GM19397 (cell line): ENCODE results near the gene HELZ.
"Not testable (repeated sequence)": the region's sequence is repeated elsewhere in the genome, so short reads cannot be mapped to it uniquely, and the experiment has no call there.

Source experiments
- ATAC-seq: cut with Tn5 transposase; IDR thresholded peaks from one replicate; pipeline ENCODE4 v1.9.1; 2021; ENCODE audit warnings: mild to moderate bottlenecking, moderate library complexity; ENCODE audit not compliant: unreplicated experiment

The HELZ gene

DNA sequence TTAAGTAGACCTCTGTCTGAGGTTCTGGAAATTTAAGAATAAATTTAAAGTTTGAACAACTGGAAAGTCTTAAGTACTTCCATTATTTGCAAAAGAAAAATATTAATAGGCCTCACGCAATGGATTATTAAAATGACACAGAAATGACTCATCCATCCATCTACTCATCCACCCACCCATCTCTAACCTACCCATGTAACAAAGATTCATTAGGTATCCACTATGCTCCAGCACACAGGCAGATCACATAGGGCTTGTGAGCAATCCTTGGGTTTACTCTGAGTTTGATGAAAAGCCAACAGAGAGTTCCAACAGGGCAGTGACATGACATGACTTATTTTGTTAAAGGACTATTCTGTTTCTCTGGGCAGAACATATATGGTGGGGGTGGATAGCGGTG is 93.3 kb downstream of the HELZ start:
- ATAC-seq, result no peak

DNA sequence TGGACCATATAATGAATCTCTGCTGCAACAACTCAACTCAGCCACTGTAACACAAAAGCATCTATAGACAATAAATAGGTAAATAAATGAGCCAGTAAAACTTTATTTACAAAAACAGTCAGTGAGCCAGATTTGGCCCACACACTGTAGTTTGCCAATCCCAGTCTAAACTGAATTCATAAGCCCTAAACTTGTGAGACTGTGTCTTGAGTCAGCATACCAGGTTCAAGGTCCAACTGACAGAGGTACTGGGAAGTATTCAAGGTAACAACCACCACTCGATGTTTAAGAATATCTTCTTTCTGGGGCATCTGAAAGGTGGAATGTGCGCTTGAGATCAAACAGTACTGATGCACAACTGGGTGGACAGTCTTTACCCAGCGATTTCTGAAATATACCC is 94.2 kb downstream of the HELZ start:
- no peak for ATAC-seq

DNA sequence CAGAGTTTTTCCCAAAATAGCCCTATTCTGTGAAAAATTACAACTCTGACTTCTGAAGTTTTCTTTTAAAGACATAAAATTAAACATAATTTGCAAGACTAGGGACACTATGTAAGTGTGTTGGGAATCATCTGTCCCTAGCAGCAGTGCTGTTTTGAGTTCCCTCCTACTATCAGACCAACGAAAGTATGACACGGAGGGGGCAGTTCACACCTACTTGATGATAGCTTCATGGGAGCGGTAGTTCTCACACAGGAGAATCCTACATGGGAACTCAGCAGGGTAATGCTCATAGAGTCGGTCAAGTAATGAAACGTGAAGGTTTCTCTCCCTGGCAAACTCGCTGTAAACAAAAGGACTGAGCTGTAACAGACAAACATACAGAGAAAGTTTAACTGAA is 96.6 kb downstream of the HELZ start:
- no peak for ATAC-seq

DNA sequence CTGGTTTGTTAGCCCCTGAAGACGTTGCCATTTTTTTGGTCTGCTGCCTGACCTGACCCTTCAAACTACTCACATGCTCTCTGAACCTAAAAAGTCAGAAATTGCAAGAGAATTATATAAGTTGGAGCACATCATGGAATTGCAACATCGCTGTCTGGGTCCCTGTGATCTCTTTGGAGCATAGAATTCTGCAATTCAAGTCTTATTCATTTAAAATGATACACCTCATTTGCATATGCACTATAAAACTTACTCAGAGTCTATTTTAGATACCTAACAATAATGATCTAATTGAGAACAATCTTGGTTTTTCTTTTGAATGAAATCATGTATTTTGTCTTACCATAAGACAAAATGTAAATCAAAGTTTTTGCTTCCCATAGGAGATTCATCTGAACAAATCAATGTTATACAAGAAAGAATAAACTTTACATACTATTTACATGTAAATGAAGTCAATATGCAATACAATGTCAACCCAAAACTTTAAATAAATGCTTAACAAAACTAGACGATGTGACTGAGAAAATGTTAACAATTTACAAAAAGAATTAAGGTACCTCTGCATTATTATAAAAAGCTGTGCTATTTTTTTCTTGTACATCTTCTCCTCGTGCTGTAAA is 99.7 kb downstream of the HELZ start:
- ATAC-seq, result no peak

DNA sequence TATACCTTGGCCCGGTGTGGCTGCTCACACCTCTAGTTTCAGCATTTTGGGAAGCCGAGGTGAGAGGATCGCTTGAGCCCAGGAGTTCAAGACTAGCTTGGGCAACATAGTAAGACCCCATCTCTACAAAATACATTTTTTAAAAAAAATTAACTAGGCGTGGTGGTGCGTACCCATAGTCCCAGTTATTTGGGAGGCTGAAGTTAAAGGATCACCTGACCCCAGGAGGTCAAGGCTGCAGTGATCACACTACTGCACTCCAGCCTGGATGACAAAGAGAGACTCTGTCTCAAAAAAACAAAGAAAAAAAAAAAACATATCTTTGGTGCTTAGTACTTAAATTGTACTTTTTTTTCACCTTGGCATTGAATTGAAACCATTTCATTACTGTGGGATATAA is 101.7 kb downstream of the HELZ start:
- no peak for ATAC-seq

DNA sequence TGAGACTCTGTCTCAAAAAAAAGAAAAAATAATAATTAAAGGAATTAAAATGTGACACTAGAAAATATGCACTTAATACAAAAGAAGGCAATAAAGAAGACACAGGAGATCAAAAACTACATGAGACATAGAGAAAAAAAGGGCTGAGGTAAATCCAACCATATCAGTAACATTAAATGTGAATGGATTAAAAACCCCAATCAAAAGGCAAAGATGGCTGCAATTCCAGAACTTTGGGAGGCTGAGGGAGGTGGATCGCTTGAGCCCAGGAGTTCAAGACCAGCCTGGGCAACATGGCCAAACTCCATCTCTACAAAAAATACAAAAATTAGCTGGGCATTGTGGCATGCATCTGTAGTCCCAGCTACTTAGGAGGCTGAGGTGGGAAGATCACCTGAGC is 103.0 kb downstream of the HELZ start:
- not testable (repeated sequence) for ATAC-seq

DNA sequence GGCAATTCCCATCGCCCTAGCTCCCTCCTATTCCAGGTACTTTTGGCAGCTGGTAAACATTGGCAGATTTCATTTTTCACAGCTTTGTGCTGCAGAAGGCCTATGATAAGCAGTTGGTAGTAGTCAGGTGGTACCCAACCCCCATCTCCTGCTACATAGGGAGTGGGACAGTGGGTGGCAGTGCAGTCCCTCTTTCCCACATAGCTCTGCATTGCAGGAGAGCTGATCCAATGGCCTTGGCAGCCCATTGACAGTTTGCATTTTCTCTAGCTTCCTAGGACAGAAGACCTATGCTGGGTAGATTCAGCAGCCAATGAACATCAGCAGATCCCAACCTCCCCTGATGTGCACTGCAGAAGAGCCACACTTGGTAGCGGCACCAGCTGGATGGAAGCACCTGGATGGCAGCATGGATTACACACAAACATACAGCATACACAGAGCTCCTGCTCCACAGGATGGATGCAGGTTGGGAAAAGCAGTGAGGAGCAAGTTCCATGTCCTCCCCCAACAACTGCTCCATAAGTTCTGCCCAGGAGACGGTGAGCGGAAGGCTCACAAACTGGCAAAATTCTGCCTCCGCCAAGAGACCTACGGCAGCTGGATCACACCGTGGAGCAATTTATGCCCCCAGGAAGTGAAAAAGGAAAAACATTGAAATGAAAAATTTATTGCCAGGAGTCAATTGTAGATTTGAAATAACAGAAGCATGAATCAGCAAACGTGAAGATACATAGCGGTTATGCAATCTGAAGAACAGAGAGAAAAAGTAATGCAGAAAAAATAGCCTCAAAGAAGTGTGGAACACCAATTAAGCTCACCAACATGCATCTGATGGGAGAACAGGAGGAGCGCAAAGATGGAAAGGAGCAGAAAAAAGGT is 105.0 kb downstream of the HELZ start:
- ATAC-seq, result no peak

DNA sequence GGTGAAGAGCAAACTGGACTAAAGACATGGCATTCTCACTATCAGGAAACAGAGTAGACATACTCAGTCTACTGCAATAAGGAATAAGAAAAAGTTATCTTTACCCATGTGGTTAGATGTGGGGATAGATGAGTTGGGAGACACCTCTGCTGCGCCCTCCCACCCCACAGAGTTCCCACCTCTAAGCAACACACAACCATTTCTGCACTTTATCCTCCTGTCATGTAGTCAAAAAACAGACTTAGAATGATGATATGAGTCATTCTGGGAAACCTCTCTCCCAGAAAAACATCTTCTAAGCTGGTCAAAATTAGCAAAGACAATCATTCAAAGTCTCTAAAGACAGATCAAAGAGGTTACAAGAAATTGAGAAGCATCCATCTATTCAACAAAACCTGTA is 105.7 kb downstream of the HELZ start:
- ATAC-seq, result no peak

DNA sequence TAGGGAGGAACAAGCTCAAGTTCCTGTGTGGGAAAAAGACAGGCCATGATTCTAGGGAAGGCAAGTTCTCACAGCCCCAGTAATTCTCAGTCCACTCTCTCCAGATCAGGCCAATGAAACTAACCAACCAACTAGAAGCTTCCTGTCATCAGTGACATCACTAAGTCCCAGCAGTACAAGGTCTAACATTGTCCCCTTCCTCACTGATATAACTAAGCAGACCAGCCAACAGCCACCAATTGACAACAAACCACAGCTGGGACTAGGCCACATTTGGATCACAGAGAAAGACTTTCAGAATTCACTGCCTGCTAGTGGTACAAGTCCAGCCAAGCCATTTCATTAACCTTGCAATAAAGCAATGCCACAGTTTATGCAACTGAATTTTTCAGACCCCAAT is 106.6 kb downstream of the HELZ start:
- ATAC-seq, result no peak

DNA sequence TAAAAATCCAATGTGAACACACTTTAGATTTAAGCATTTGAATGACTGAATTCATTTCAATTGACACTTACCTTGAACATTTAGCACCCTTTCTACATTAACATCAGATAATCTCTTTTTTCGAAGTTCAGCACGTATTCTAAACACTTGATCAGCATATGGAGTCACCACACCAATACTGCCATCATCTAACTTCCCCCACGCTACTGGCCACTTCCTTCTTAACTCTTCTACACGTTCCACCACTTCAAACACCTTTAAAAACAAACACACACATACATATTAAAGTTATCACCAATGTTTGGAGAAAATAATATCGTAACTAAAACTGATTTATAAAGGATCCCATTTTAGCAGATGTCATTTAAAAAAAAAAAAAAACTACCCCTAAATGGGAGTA is 107.1 kb downstream of the HELZ start:
- no peak for ATAC-seq

DNA sequence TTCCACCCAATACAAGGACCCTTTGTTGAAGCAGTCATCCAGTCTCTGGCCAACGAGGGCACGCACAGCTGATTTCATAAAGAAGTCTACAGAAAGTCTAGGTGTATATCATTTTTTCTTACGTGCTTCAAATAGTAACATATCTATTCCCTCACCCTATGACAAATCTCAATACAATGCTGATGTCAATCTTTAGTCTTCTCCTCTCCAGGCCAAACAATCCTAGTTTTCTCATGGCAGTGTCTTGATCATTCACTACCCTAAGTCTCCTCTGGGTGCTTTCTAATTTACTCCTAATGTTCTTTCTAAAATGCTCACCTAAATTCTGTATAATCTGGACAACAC is 108.0 kb downstream of the HELZ start:
- ATAC-seq, result no peak

DNA sequence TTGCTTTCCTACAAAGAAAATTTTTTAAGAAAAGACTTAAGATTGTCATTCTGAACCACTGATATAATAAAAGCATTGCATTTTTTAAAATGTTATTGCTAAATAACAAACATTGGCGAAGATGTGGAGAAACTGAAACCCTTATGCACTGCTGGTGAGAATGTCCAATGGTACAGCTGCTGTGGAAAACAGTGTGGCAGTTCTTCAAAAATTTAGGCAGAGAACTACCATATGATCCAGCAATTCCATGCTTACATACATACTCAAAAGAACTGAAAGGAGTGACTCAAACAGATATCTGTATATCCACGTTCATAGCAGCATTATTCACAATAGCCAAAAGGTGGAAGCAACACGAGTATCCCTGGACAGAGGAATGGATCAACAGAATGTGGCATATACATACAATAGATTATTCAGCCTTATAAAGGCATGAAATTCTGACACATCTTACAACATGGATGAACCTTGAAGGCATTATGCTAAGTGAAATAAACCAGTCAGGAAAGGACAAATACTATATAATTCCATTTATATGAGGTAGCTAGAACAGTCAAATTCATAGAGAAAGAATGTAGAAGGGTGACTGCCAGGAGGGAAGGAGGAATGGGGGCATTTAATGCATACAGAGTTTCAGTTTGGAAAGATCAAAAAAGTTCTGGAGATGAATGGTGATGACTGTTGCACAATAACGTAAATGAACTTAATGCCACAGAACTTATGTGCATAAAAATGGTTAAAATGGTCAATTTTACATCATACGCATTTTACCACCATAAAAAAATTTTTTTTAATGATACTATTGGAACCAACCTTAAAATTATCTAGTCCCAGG is 108.6 kb downstream of the HELZ start:
- ATAC-seq, result no peak

DNA sequence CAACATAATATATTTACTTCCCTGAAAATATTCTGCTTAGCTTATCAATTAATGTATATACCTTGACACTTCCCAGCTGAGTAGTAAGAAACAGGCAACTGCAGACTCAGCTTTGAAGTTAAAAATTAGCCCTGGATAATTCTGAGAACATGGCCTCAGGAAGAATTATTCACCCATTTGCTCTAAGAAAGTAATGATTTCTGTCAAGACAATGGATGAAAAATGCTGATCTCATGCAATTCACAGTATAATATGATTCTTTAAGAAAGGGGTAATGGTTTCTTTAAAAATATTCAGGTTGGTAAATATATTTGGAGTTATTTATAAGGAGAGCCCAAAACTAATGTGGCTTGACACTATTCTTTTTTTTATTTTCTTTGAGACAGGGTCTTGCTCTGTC is 111.8 kb downstream of the HELZ start:
- no peak for ATAC-seq

DNA sequence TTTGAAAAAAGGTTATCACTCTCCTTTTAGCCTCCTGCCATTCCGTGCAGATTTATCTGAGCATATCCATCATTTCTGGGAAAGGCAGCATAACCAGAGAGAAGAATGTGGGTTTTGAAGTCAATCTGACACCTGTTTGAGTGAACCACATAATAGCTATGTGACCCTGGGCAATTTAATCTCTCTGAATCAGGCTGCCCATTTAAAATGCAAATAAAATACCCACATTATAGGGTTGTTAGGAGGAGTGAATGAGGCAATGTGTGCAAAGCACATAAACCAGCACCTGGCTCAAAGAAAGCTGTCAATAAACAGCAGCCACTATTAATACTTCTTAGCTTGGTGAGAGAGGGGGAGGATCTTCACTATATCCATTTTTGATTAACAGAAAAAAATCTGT is 112.6 kb downstream of the HELZ start:
- ATAC-seq, result no peak

DNA sequence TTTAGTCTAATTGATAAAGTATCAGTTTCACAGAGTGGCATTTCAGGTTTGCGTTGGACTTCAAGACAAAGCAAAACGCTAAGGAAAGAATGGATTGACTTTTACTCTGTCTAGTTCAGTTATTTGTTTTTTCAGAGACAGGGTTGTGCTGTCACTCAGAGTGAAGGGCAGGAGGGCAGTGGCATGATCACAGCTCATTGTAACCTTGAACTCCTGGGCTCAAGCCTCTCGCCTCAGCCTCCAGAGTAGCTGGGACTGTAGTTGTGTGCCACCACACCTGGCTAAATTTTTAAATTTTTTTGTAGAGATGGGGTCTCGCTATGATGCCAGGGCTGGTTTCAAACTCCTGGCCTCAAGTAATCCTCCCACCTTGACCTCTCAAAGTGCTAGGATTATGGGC is 114.2 kb downstream of the HELZ start:
- ATAC-seq, result no peak

DNA sequence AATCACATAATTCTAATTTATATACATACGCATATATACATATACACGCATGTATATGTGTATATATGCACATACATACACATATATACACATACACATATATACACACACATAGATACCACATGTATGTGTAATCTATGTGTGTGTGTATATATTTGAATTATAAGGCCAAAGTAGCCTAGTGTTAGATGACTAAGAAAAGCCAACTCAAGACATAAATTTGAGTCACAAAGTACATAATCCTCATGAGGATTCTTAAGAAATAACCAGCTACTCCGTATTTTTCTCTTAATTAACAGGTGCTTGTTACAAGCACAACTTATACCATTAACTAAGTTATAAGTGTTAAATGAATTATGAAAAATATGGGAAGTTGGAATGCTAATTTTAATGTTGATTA is 115.7 kb downstream of the HELZ start:
- no peak for ATAC-seq

DNA sequence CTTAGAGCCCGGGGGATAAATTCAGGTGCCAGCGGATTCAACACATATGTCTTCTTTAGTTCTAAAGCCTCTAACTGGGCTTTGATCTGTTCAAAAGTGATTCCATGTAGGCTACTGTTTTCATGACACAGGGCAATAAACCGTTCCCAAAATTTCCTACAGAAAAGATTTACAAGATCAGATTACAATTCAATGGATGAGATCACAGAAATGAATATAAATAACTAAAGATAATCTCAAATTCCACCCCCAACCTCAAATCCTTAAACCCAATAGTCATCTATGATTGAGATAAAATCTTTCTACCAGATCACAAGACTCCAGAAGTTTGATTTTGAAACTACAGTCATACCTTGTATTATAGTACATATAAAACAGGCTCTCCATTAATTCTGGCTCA is 116.3 kb downstream of the HELZ start:
- no peak for ATAC-seq

DNA sequence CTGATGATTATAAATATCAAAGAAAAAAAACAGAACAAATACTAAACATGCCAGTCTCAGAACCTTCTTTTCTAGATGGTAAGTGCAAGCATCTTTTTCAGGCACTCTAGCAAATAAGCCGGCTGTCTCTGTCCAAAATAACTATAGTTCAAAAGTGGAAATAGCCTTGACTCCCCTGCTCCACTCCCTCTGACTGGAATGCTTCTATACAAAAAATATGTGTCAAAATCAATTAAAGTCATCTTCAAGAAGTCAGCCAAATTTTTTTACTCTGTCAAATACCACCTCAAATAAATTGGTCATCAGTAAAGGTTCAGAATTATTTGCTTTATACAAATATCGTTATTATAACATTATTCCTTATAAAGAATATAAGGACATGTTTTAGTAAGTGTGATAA is 117.1 kb downstream of the HELZ start:
- ATAC-seq, result no peak

DNA sequence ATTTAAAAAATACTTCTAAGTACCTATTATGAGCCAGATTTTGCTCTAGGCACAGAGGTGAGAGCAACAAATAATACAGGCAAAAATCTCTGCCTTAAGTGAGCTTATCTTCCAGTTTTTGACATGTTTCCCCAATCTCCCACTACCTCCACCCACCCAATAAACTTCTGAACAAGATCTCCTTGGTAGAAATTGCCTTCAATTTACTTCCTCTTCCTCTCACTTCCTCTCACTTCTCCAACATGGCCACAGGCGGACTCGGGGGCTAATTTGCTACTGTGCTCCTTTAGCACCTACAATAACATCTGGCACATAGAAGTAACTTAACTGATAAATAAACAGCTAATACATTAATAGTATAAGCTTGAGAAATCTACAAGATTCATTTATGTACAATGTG is 118.0 kb downstream of the HELZ start:
- no peak for ATAC-seq

DNA sequence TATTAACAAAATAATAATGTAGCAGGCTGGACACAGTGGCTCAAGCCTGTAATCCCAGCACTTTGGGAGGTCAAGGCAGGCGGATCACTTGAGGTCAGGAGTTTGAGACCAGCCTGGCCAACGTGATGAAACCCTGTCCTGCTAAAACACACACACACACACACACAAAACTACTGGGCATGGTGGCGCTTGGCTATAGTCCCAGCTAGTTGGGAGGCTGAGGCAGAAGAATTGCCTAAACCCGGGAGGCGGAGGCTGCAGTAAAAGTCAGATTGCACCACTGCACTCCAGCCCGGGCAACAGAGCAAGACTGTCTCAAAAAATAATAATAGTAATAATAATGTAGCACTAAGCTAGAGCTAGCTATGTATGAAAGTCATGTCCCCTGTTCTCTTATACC is 118.5 kb downstream of the HELZ start:
- ATAC-seq, result not testable (repeated sequence)

DNA sequence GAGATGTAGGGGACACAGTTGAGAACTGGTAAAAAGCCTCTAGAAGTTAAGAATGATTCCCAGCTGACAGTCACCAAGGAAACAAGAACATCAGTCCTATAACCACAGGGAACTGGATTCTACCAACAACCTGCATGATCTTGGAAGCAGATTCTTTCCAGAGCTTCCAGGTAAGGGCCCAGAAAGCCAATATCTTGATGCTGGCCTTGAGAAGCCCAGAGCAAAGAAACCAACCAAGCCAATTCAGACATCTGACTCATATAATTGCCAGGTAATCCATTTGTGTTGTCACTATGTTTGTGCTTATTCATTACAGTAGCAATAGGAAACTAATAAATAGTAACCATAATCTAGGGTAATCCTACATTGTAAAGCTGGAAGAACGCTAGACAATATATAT is 119.1 kb downstream of the HELZ start:
- ATAC-seq, result no peak

DNA sequence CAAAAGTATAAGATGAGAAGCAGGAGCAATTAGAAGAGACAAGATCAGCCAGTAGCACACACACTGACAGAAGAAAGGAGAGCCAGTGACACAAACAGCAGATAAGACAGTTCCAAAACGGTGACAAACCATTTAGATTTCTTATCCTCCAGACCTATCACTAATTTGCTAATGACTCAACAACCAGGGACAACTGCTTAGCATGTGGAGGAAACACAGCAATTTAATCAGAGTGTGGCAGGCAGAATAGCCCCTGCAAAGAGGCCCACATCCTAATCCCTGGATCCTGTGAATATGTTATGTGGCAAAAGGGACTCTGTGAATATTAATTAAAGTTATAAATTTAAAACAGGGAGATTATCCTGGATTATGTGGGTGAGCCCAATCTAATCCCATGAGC is 119.6 kb downstream of the HELZ start:
- ATAC-seq, result no peak
